Liver (tissue), 9 donors: Measurements from ENCODE around the gene HEATR5A. TPM values are rescaled to one million over a fixed set of nuclear protein-coding genes. Genes with fewer than 3 reads are reported as not detected.

ENCODE experiments used
- DNase-seq: peaks from one replicate; pipeline ENCODE4 v3.0.0-alpha.2; 2017; ENCODE audit warnings: low spot score
- H3K27ac ChIP-seq, 2 donors: one replicate each; pipeline ENCODE4 v1.7.0; 2013; ENCODE audit warnings: inconsistent platforms in 2 of 2, low read length in 2 of 2, control low read depth in 1 of 2, low read depth in 1 of 2, mild to moderate bottlenecking in 1 of 2
- H3K27me3 ChIP-seq, 4 donors: one replicate each; pipeline versions ENCODE4 v1.6.1 to v1.7.0; 2013; ENCODE audit warnings: low read length in 3 of 4, inconsistent platforms in 1 of 4, mild to moderate bottlenecking in 1 of 4, moderate library complexity in 1 of 4; ENCODE audit not compliant: control insufficient read depth in 4 of 4, insufficient read depth in 4 of 4
- H3K36me3 ChIP-seq, 4 donors: one replicate each; pipeline versions ENCODE4 v1.6.1 to v1.7.0; 2013; ENCODE audit warnings: low read length in 3 of 4, mild to moderate bottlenecking in 3 of 4, low read depth in 1 of 4, moderate library complexity in 1 of 4; ENCODE audit not compliant: control insufficient read depth in 4 of 4, insufficient read depth in 3 of 4
- H3K4me1 ChIP-seq, 4 donors: one replicate each; pipeline versions ENCODE4 v1.6.1 to v1.7.0; 2013; ENCODE audit warnings: low read length in 3 of 4, mild to moderate bottlenecking in 3 of 4, moderate library complexity in 1 of 4; ENCODE audit not compliant: control insufficient read depth in 4 of 4, insufficient read depth in 4 of 4
- H3K4me3 ChIP-seq, 3 donors: one replicate each; pipeline versions ENCODE4 v1.6.1 to v1.7.0; 2013; ENCODE audit warnings: low read length in 3 of 3, control low read depth in 1 of 3, low read depth in 1 of 3, mild to moderate bottlenecking in 1 of 3
- H3K9ac ChIP-seq, 2 donors: one replicate each; pipeline ENCODE4 v1.7.0; 2013; ENCODE audit warnings: low read length in 2 of 2, mild to moderate bottlenecking in 2 of 2, moderate library complexity in 2 of 2, control low read depth in 1 of 2, low read depth in 1 of 2
- H3K9me3 ChIP-seq, 4 donors: one replicate each; pipeline versions ENCODE4 v1.6.1 to v1.7.0; 2013; ENCODE audit warnings: low read length in 3 of 4; ENCODE audit not compliant: control insufficient read depth in 4 of 4
- EGR1 ChIP-seq, 2 donors: IDR thresholded peaks; 2 replicates each; pipeline ENCODE4 v1.6.1; 2016 to 2018; ENCODE audit warnings: antibody characterized with exemption in 2 of 2, low read depth in 2 of 2
- FOXA1 ChIP-seq: IDR thresholded peaks from 2 replicates; pipeline ENCODE4 v1.6.1; 2016; ENCODE audit warnings: antibody characterized with exemption
- FOXA2 ChIP-seq: IDR thresholded peaks from 2 replicates; pipeline ENCODE4 v1.6.1; 2016; ENCODE audit warnings: antibody characterized with exemption
- GABPA ChIP-seq, 2 donors: IDR thresholded peaks in 1 of 2; conservative IDR thresholded peaks in 1 of 2; 2 replicates each; pipeline ENCODE4 v1.6.1; 2016; ENCODE audit warnings: antibody characterized with exemption in 2 of 2, mild to moderate bottlenecking in 1 of 2, moderate library complexity in 1 of 2
- HNF4A ChIP-seq, 2 donors: conservative IDR thresholded peaks; 2 replicates each; pipeline ENCODE4 v1.6.1; 2016; ENCODE audit warnings: antibody characterized with exemption in 2 of 2, mild to moderate bottlenecking in 2 of 2
- HNF4G ChIP-seq: IDR thresholded peaks from 2 replicates; pipeline ENCODE4 v1.6.1; 2016; ENCODE audit warnings: antibody characterized with exemption
- NR2F2 ChIP-seq: IDR thresholded peaks from 2 replicates; pipeline ENCODE4 v1.6.1; 2016; ENCODE audit warnings: antibody characterized with exemption
- RAD21 ChIP-seq, 2 donors: IDR thresholded peaks; 2 replicates each; pipeline ENCODE4 v1.6.1; 2016; ENCODE audit warnings: antibody characterized with exemption in 2 of 2, mild to moderate bottlenecking in 2 of 2
- RXRA ChIP-seq, 2 donors: IDR thresholded peaks; 2 replicates each; pipeline ENCODE4 v1.6.1; 2017 to 2018; ENCODE audit warnings: antibody characterized with exemption in 2 of 2, mild to moderate bottlenecking in 1 of 2
- SP1 ChIP-seq: IDR thresholded peaks from 2 replicates; pipeline ENCODE4 v1.6.1; 2018; ENCODE audit warnings: antibody characterized with exemption, mild to moderate bottlenecking
- TAF1 ChIP-seq: conservative IDR thresholded peaks from 2 replicates; pipeline ENCODE4 v1.6.1; 2016; ENCODE audit warnings: antibody characterized with exemption, mild to moderate bottlenecking
- YY1 ChIP-seq: IDR thresholded peaks from 2 replicates; pipeline ENCODE4 v1.6.1; 2016; ENCODE audit warnings: antibody characterized with exemption, mild to moderate bottlenecking
- WGBS: extraction: QIAGEN DNeasy Blood & Tissue Kit; methylation state at CpG from one replicate; pipeline ENCODE4 v1.1.7; 2013; 5-methylcytosine and 5-hydroxymethylcytosine counted together
- polyA plus RNA-seq, 2 donors: library from polyadenylated mRNA; stranded (reverse) in 1 of 2; unstranded in 1 of 2; fragments of 200-250 nt in 1 of 2; fragments of >200 nt in 1 of 2; fragmentation: Nextera tagmentation in 1 of 2; extraction: Ambion mirVana in 1 of 2; gene quantifications; one replicate each; pipeline versions ENCODE4 v1.2.1 to v1.2.3, GENCODE V29; 2013 to 2015
- total RNA-seq, 2 donors: library from RNA; depleted of rRNA; stranded (reverse); fragments of >200 nt; gene quantifications; one replicate each; pipeline ENCODE4 v1.2.3, GENCODE V29; 2014
- TF ChIP-seq, protein P1 (sequence below): IDR thresholded peaks from 2 replicates; pipeline ENCODE4 v1.6.1; 2016; ENCODE audit warnings: antibody characterized with exemption, mild to moderate bottlenecking
- TF ChIP-seq, protein P2 (sequence below): IDR thresholded peaks from 2 replicates; pipeline ENCODE4 v1.6.1; 2016; ENCODE audit warnings: antibody characterized with exemption
- TF ChIP-seq, protein P3 (sequence below): IDR thresholded peaks from 2 replicates; pipeline ENCODE4 v1.6.1; 2016; ENCODE audit warnings: antibody characterized with exemption
- TF ChIP-seq, protein P4 (sequence below): IDR thresholded peaks from 2 replicates; pipeline ENCODE4 v1.6.1; 2016; ENCODE audit warnings: antibody characterized with exemption
- donor health status: healthy.
- donor health status: healthy.
- donor health status: healthy.
- donor health status: healthy.
- donor health status: healthy.

The HEATR5A gene
- total and polyA plus RNA-seq, 4 donors = 7.3 to 22.8 (median 10.1) TPM

DNA sequence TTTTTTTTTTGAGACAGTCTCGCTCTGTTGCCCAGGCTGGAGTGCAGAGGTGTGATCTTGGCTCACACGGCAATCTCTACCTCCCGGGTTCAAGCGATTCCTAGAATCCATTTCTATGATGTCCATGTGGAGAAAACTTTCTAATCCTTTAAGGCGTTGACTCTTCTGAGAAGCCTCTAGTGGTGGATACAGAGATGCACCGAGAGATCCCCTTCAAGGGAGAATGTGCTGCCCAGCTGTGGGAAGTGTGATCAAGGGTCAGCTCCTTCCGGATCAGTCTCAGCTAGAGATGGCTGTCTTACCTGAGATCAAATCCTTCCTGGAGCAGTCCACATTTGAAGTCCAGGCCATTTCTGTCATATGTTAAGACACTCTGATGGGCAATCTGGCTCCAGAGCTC is 120.1 kb downstream of the HEATR5A start (continued):
- TF ChIP-seq, protein P1, sequence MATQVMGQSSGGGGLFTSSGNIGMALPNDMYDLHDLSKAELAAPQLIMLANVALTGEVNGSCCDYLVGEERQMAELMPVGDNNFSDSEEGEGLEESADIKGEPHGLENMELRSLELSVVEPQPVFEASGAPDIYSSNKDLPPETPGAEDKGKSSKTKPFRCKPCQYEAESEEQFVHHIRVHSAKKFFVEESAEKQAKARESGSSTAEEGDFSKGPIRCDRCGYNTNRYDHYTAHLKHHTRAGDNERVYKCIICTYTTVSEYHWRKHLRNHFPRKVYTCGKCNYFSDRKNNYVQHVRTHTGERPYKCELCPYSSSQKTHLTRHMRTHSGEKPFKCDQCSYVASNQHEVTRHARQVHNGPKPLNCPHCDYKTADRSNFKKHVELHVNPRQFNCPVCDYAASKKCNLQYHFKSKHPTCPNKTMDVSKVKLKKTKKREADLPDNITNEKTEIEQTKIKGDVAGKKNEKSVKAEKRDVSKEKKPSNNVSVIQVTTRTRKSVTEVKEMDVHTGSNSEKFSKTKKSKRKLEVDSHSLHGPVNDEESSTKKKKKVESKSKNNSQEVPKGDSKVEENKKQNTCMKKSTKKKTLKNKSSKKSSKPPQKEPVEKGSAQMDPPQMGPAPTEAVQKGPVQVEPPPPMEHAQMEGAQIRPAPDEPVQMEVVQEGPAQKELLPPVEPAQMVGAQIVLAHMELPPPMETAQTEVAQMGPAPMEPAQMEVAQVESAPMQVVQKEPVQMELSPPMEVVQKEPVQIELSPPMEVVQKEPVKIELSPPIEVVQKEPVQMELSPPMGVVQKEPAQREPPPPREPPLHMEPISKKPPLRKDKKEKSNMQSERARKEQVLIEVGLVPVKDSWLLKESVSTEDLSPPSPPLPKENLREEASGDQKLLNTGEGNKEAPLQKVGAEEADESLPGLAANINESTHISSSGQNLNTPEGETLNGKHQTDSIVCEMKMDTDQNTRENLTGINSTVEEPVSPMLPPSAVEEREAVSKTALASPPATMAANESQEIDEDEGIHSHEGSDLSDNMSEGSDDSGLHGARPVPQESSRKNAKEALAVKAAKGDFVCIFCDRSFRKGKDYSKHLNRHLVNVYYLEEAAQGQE = no peak
- TF ChIP-seq RAD21 (IDR thresholded peaks at IDR 0.05) = no peak
- no peak for TF ChIP-seq NR2F2
- no peak for TF ChIP-seq TAF1
- no peak for TF ChIP-seq HNF4A (conservative IDR thresholded peaks at IDR 0.05)
- TF ChIP-seq, protein P2, sequence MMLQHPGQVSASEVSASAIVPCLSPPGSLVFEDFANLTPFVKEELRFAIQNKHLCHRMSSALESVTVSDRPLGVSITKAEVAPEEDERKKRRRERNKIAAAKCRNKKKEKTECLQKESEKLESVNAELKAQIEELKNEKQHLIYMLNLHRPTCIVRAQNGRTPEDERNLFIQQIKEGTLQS = no peak

DNA sequence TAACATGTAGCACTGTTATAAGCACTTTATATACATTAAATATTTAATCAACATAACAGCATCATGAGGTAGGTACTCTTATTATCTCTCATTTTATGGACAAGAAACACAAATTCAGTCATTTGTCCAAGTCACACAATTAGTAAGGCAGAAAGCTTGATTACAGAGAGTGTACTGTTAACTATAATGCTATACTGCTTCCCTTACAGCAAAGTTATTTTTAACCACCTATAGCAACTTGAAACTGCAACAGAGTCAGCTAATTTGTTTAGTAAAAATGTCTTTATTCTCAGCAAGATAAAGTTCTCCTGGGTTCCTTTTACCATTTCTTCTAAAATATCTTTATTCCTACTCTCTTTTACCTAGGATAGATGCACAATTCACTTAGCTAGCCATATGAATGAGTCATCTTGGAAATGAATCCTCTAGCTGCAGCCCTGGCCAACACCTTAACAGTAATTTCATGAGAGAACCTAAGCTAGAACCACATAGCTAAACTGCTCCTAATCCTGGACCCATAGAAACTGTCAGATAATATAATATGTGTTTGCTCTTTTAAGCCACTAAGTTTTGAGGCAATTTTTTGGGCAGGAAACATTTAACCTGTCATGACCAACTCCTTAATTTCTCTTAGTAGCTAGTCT is 122.5 kb downstream of the HEATR5A start:
- no peaks in the 10 kb centered on the region for H3K9me3 ChIP-seq
- TF ChIP-seq EGR1 (IDR thresholded peaks at IDR 0.05; ENCODE audit: low read depth in 2 of 2) (no peak), YY1 (no peak), RAD21 (IDR thresholded peaks at IDR 0.05) (no peak), FOXA2 (no peak)
- TF ChIP-seq, protein P3, sequence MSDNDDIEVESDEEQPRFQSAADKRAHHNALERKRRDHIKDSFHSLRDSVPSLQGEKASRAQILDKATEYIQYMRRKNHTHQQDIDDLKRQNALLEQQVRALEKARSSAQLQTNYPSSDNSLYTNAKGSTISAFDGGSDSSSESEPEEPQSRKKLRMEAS = no peak
- TF ChIP-seq, protein P4, sequence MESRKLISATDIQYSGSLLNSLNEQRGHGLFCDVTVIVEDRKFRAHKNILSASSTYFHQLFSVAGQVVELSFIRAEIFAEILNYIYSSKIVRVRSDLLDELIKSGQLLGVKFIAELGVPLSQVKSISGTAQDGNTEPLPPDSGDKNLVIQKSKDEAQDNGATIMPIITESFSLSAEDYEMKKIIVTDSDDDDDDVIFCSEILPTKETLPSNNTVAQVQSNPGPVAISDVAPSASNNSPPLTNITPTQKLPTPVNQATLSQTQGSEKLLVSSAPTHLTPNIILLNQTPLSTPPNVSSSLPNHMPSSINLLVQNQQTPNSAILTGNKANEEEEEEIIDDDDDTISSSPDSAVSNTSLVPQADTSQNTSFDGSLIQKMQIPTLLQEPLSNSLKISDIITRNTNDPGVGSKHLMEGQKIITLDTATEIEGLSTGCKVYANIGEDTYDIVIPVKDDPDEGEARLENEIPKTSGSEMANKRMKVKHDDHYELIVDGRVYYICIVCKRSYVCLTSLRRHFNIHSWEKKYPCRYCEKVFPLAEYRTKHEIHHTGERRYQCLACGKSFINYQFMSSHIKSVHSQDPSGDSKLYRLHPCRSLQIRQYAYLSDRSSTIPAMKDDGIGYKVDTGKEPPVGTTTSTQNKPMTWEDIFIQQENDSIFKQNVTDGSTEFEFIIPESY = no peak
- DNase-seq = no peak
- H3K4me3 ChIP-seq = no peak overlapping the region
- no peak overlapping the region for H3K9ac ChIP-seq
- H3K36me3 ChIP-seq = peaks cover 0 to 11% (median 1%) of the 10 kb centered on the region in 4 donors
- no peak overlapping the region for H3K27ac ChIP-seq
- peaks cover 0 to 3% (median 0%) of the 10 kb centered on the region in 4 donors for H3K4me1 ChIP-seq
- H3K27me3 ChIP-seq = no peaks in the 10 kb centered on the region

DNA sequence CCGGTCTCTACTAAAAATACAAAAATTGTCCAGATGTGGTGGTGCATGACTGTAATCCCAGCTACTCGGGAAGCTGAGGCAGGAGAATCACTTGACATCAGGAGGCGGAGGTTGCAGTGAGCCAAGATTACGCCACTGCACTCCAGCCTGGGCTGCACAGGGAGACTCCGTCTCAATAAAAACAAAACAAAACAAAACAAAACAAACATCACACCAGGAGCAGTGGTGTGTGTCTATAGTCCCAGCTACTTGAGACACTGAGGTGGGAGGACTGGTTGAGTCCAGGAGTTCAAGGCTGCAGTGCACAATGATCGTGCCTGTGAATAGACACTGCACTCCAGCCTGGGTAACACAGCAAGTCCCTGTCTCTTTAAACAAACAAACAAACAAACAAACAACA is 123.2 kb downstream of the HEATR5A start:
- H3K27me3 ChIP-seq = no peaks in the 10 kb centered on the region
- WGBS = 84% methylated on average over 6 of the region's 6 CpGs
- no peaks in the 10 kb centered on the region for H3K9me3 ChIP-seq
- no peak for TF ChIP-seq GABPA (IDR thresholded peaks at IDR 0.05 in 1 of 2, conservative IDR thresholded peaks at IDR 0.05 in 1 of 2)
- TF ChIP-seq, protein P3 = no peak
- no peak for TF ChIP-seq EGR1 (IDR thresholded peaks at IDR 0.05; ENCODE audit: low read depth in 2 of 2)
- TF ChIP-seq TAF1 = no peak
- TF ChIP-seq HNF4G = no peak
- TF ChIP-seq FOXA1 = no peak
- TF ChIP-seq SP1 = no peak
- TF ChIP-seq RXRA (IDR thresholded peaks at IDR 0.05) = no peak
- TF ChIP-seq HNF4A (conservative IDR thresholded peaks at IDR 0.05) = no peak
- no peak for TF ChIP-seq NR2F2
- H3K4me3 ChIP-seq = no peak overlapping the region
- no peak for DNase-seq
- no peak overlapping the region for H3K27ac ChIP-seq
- H3K4me1 ChIP-seq = peaks cover 0 to 3% (median 0%) of the 10 kb centered on the region in 4 donors
- H3K9ac ChIP-seq = no peak overlapping the region
- H3K36me3 ChIP-seq = peaks cover 0 to 11% (median 1%) of the 10 kb centered on the region in 4 donors
